Measurements from ENCODE around the gene RAF1.

RAF1 gene

GRCh38 chr3:12708584-12709192 lies 44.8 kb upstream of the RAF1 start:
- no peaks in the 10 kb centered on the region for H3K9me3 ChIP-seq (replicated peaks; ENCODE audit: insufficient read depth, low read length)
- no peaks in the 10 kb centered on the region for H3K79me2 ChIP-seq (ENCODE audit: low read length)
- no peaks in the 10 kb centered on the region for H3K4me1 ChIP-seq (ENCODE audit: low read length)
- no peak overlapping the region for H3K9ac ChIP-seq (ENCODE audit: low read length)
- no peaks in the 10 kb centered on the region for H3K9me2 ChIP-seq (replicated peaks; ENCODE audit: insufficient read depth, low read length)
- no peak overlapping the region for H2AFZ ChIP-seq (ENCODE audit: low read length)
- no peak for DNase-seq
- no peak overlapping the region for H3K4me2 ChIP-seq (ENCODE audit: low read depth, low read length)
- H4K20me1 ChIP-seq (ENCODE audit: insufficient read depth, low read length): no peaks in the 10 kb centered on the region
- no peaks in the 10 kb centered on the region for H3F3A ChIP-seq (ENCODE audit: insufficient read depth, low read length)
- TF ChIP-seq EZH2phosphoT487 (IDR thresholded peaks at IDR 0.05; ENCODE audit: low read length) (no peak), CTCF (IDR thresholded peaks at IDR 0.05; ENCODE audit: low read length) (no peak), EZH2 (optimal IDR thresholded peaks at IDR 0.05; ENCODE audit: low read depth, low read length) (no peak)
- no peak overlapping the region for H3K27ac ChIP-seq (ENCODE audit: low read length)
- H3K27me3 ChIP-seq (replicated peaks; ENCODE audit: insufficient read depth, low read length): no peaks in the 10 kb centered on the region
- no peak overlapping the region for H3K4me3 ChIP-seq (ENCODE audit: low read length)
- H3K36me3 ChIP-seq (replicated peaks; ENCODE audit: insufficient read depth, low read length): no peaks in the 10 kb centered on the region

GRCh38 chr3:12707449-12707848 lies 43.5 kb upstream of the RAF1 start:
- Histone ChIP-seq H3K79me2 (ENCODE audit: low read length) (no peaks in the 10 kb centered on the region), H3K27ac (ENCODE audit: low read length) (no peak overlapping the region), H3K4me2 (ENCODE audit: low read depth, low read length) (no peak overlapping the region), H2AFZ (ENCODE audit: low read length) (no peak overlapping the region), H3K27me3 (replicated peaks; ENCODE audit: insufficient read depth, low read length) (no peaks in the 10 kb centered on the region), H3K9ac (ENCODE audit: low read length) (no peak overlapping the region), H3F3A (ENCODE audit: insufficient read depth, low read length) (no peaks in the 10 kb centered on the region), H4K20me1 (ENCODE audit: insufficient read depth, low read length) (no peaks in the 10 kb centered on the region), H3K9me3 (replicated peaks; ENCODE audit: insufficient read depth, low read length) (no peaks in the 10 kb centered on the region), H3K9me2 (replicated peaks; ENCODE audit: insufficient read depth, low read length) (no peaks in the 10 kb centered on the region), H3K4me3 (ENCODE audit: low read length) (no peak overlapping the region), H3K36me3 (replicated peaks; ENCODE audit: insufficient read depth, low read length) (no peaks in the 10 kb centered on the region), H3K4me1 (ENCODE audit: low read length) (no peaks in the 10 kb centered on the region)
- no peak for TF ChIP-seq EZH2phosphoT487 (IDR thresholded peaks at IDR 0.05; ENCODE audit: low read length)
- TF ChIP-seq CTCF (IDR thresholded peaks at IDR 0.05; ENCODE audit: low read length): no peak
- TF ChIP-seq EZH2 (optimal IDR thresholded peaks at IDR 0.05; ENCODE audit: low read depth, low read length): no peak
- DNase-seq: no peak

- no peaks in the 10 kb centered on the region for H3F3A ChIP-seq (ENCODE audit: insufficient read depth, low read length)
- H3K27ac ChIP-seq (ENCODE audit: low read length): no peak overlapping the region
- no peaks in the 10 kb centered on the region for H3K79me2 ChIP-seq (ENCODE audit: low read length)
- H3K4me2 ChIP-seq (ENCODE audit: low read depth, low read length): no peak overlapping the region
- H3K9me3 ChIP-seq (replicated peaks; ENCODE audit: insufficient read depth, low read length): no peaks in the 10 kb centered on the region
- no peak overlapping the region for H3K9ac ChIP-seq (ENCODE audit: low read length)
- no peaks in the 10 kb centered on the region for H3K27me3 ChIP-seq (replicated peaks; ENCODE audit: insufficient read depth, low read length)
- H3K36me3 ChIP-seq (replicated peaks; ENCODE audit: insufficient read depth, low read length): no peaks in the 10 kb centered on the region
- H4K20me1 ChIP-seq (ENCODE audit: insufficient read depth, low read length): no peaks in the 10 kb centered on the region
- peak; percentile 84 for DNase-seq
- no peak overlapping the region for H2AFZ ChIP-seq (ENCODE audit: low read length)
- no peaks in the 10 kb centered on the region for H3K4me1 ChIP-seq (ENCODE audit: low read length)
- no peak overlapping the region for H3K4me3 ChIP-seq (ENCODE audit: low read length)
- TF ChIP-seq CTCF (IDR thresholded peaks at IDR 0.05; ENCODE audit: low read length) (peak; percentile 96), EZH2phosphoT487 (IDR thresholded peaks at IDR 0.05; ENCODE audit: low read length) (no peak), EZH2 (optimal IDR thresholded peaks at IDR 0.05; ENCODE audit: low read depth, low read length) (no peak)
- H3K9me2 ChIP-seq (replicated peaks; ENCODE audit: insufficient read depth, low read length): no peaks in the 10 kb centered on the region
Observed at GRCh38 chr3:12706504-12707253, 42.8 kb upstream of the RAF1 start.

Data from MM.1S (cell line).